Measurements from ENCODE around the gene APOC3. TPM values are rescaled to one million over a fixed set of nuclear protein-coding genes. Genes with fewer than 3 reads are reported as not detected.

APOC3 gene
- polyA plus RNA-seq, 2 donors: not detected

DNA sequence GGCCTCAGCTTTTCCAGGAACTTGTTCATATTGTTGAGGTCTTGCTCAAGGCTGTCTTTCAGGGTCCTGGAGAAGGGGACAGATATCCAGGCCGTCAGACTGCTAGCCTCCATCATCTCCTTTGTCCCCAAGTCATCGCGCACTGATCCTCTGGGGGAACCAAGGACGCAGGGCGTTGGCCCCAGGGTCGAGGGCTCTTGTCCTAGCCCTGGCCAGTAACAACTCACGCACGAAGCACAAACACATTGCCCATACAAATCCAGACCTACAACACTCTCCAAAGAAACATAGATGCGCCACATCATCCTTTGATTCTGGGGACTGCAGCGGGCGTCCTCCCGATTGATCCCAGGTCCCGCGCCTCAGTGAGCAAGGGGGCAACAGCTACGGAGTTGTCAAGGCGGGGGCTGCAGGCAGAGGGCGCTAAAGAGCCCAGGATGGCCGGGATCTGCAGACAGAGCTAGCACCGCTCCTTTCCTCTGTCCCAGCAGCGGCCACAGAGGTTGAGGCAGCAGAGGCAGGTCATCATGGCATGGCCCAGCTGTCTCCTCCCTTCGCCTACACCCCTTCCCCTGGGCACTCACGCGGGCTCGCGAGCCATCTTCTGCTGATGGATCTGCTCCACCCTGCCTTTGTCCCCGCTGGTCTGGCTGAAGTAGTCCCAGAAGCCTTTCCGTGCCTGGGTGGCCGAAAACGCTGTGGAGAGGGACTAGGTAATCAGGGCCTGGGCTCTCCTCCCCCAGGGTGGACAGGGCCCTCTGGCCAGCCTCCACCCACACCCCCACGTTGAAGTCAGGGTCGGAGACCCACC, 38.5 kb upstream of the APOC3 start:
- no peak overlapping the region for H3K4me3 ChIP-seq (ENCODE audit: low read depth in 1 of 2, low read length in 2 of 2)
- H3K27me3 ChIP-seq (ENCODE audit: control insufficient read depth in 1 of 2, insufficient read depth in 2 of 2, low read length in 2 of 2): no peaks in the 10 kb centered on the region
- peaks cover 6 to 12% of the 10 kb centered on the region in 2 donors for H3K4me1 ChIP-seq (ENCODE audit: control insufficient read depth in 2 of 2, insufficient read depth in 2 of 2, low read length in 1 of 2)
- H3K27ac ChIP-seq (ENCODE audit: low read depth in 2 of 2, low read length in 1 of 2): no peak overlapping the region
- 27 to 36% methylated on average over 29 to 31 of the region's 31 CpGs for WGBS, 2 donors
- no peaks in the 10 kb centered on the region for H3K9me3 ChIP-seq (ENCODE audit: control insufficient read depth in 2 of 2, insufficient read depth in 1 of 2, low read depth in 1 of 2, low read length in 1 of 2)
- H3K36me3 ChIP-seq (ENCODE audit: control insufficient read depth in 2 of 2, insufficient read depth in 2 of 2, low read length in 1 of 2): peaks cover 0 to 4% of the 10 kb centered on the region in 2 donors

DNA sequence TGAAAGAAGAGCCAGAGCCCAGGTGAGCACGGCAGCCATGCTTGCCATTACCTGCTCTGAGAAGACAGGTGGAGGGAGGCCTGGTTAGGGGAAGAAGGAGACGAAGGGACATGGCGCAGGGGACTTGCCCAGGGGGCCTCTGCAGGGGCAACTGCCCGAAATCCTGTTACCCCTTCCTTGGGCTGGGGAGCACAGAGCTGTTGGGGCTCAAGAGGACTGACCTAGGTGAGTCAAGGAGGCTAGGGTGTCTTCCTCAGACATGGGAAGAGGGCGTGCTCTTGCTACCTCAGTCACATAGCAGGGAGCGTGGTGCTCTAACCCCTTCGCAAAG, 37.9 kb upstream of the APOC3 start, which contains the start of gene APOA5:
Gene APOA5 (minus strand): TSS at position 67 of the 331 bp plus-strand sequence. CDS start 19 bp downstream, at position 48.
- WGBS, 2 donors: 86 to 89% methylated on average over 7 of the region's 7 CpGs

DNA sequence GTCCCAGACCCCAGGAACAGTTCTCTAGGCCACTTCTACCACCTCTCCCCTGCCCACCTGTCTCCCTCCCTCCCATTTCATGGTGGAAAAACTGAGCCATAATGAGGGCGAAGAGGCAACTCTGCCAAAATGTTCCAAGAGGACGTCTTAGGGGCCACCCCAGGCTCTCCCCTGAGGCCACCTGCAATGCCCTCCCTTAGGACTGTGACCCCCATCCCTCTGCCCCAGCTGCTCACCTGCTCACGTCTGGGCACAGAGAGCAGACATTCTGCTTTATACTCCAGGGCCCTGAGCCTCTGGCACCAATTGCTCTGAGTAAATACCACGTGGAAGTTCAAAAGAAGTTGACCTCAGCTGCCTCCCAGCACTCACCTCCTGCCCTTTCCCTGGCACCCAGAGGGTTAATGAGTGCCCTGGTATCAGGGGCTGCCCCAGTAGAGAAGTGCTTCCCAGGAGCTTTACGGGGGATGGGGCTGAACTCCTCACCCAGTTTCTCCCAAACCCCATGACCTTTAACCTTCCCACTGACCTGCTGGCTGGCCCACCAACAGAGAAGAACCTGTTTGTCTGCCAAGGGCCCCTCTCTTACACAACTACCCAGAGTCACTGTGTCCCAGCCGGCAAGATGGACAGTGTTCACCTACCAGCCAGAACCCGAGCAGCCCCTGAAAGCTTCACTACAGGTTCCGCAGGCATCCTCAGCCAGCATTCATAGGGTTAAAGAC, 37.4 kb upstream of the APOC3 start:
- no peaks in the 10 kb centered on the region for H3K36me3 ChIP-seq (ENCODE audit: control insufficient read depth in 2 of 2, insufficient read depth in 2 of 2, low read length in 1 of 2)
- peaks cover 3 to 9% of the 10 kb centered on the region in 2 donors for H3K4me1 ChIP-seq (ENCODE audit: control insufficient read depth in 2 of 2, insufficient read depth in 2 of 2, low read length in 1 of 2)
- WGBS, 2 donors: 69 to 74% methylated on average over 8 of the region's 8 CpGs
- H3K4me3 ChIP-seq (ENCODE audit: low read depth in 1 of 2, low read length in 2 of 2): no peak overlapping the region
- H3K9me3 ChIP-seq (ENCODE audit: control insufficient read depth in 2 of 2, insufficient read depth in 1 of 2, low read depth in 1 of 2, low read length in 1 of 2): no peaks in the 10 kb centered on the region
- H3K27ac ChIP-seq (ENCODE audit: low read depth in 2 of 2, low read length in 1 of 2): no peak overlapping the region
- H3K27me3 ChIP-seq (ENCODE audit: control insufficient read depth in 1 of 2, insufficient read depth in 2 of 2, low read length in 2 of 2): no peaks in the 10 kb centered on the region

More for the DNA sequence above, 37.9 kb upstream of the APOC3 start, which contains the start of gene APOA5:
- H3K9me3 ChIP-seq (ENCODE audit: control insufficient read depth in 2 of 2, insufficient read depth in 1 of 2, low read depth in 1 of 2, low read length in 1 of 2): no peaks in the 10 kb centered on the region
- H3K4me3 ChIP-seq (ENCODE audit: low read depth in 1 of 2, low read length in 2 of 2): no peak within 1 kb of the TSS
- H3K27me3 ChIP-seq (ENCODE audit: control insufficient read depth in 1 of 2, insufficient read depth in 2 of 2, low read length in 2 of 2): no peaks in the 10 kb centered on the region
- no peaks in the 10 kb centered on the region for H3K36me3 ChIP-seq (ENCODE audit: control insufficient read depth in 2 of 2, insufficient read depth in 2 of 2, low read length in 1 of 2)
- no peak within 1 kb of the TSS for H3K27ac ChIP-seq (ENCODE audit: low read depth in 2 of 2, low read length in 1 of 2)
- peaks cover 5 to 12% of the 10 kb centered on the region in 2 donors for H3K4me1 ChIP-seq (ENCODE audit: control insufficient read depth in 2 of 2, insufficient read depth in 2 of 2, low read length in 1 of 2)

DNA sequence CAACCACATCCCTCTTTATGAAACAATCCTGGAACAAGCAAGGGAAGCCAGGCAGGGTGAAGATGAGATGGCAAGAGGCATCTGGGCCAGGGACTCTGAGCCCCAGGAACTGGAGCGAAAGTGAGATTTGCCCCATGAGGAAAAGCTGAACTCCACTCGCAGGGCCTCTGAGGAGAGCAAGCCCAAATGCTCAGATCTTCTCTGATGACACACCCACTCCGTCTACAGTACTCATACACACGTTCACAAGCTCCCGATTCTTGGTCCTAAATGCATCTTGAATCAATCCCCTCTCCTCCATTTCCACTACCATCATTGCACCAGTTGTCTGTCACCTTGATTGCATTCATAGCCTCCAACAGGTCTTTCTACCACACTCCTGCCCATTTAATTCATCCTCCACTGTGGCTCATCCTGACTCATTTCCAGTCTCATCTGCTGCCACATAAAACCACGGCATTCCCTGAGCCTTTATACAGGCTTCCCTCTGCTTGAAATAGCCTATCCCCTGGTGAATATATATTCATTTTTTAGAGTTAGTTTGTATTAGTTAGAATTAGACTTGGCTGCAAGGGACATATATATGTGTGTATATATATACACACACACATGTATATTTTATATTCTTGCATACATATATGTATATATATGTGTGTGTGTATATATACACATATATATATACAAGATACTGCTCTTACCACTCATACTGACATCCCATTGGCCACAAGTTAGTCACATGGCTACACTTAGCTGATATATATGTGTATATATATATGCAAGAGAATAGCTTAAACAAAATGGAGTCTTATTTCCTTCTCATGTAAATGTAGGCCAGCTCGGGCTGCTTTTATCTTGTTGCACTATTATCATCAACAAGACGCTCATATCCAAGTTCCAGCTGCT, 36.6 kb upstream of the APOC3 start:
- WGBS, 2 donors: 70 to 71% methylated on average over 8 of the region's 8 CpGs
- Histone ChIP-seq H3K36me3 (ENCODE audit: control insufficient read depth in 2 of 2, insufficient read depth in 2 of 2, low read length in 1 of 2) (no peaks in the 10 kb centered on the region), H3K4me3 (ENCODE audit: low read depth in 1 of 2, low read length in 2 of 2) (no peak overlapping the region), H3K9me3 (ENCODE audit: control insufficient read depth in 2 of 2, insufficient read depth in 1 of 2, low read depth in 1 of 2, low read length in 1 of 2) (no peaks in the 10 kb centered on the region), H3K4me1 (ENCODE audit: control insufficient read depth in 2 of 2, insufficient read depth in 2 of 2, low read length in 1 of 2) (peaks cover 3 to 9% of the 10 kb centered on the region in 2 donors), H3K27ac (ENCODE audit: low read depth in 2 of 2, low read length in 1 of 2) (no peak overlapping the region), H3K27me3 (ENCODE audit: control insufficient read depth in 1 of 2, insufficient read depth in 2 of 2, low read length in 2 of 2) (no peaks in the 10 kb centered on the region)

DNA sequence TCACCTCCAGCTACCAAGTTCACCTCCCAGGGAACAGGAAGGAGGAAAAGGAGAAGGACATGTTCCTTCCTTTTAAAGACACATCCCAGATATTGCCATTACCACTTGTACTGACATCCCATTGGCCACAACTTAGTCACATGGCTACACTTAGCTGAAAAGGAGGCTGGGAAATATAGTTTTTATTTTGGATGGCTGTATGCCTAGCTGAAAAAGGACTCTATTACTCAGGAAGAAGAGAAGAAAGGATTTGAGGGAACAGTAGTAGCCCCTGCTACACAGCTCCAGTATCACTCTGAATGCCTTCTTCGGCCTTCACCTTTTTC, 36.0 kb upstream of the APOC3 start:
- no peaks in the 10 kb centered on the region for H3K36me3 ChIP-seq (ENCODE audit: control insufficient read depth in 2 of 2, insufficient read depth in 2 of 2, low read length in 1 of 2)
- WGBS, 2 donors: 100% methylated on average over 1 of the region's 1 CpG
- no peaks in the 10 kb centered on the region for H3K27me3 ChIP-seq (ENCODE audit: control insufficient read depth in 1 of 2, insufficient read depth in 2 of 2, low read length in 2 of 2)
- no peak overlapping the region for H3K4me3 ChIP-seq (ENCODE audit: low read depth in 1 of 2, low read length in 2 of 2)
- peaks cover 1 to 7% of the 10 kb centered on the region in 2 donors for H3K4me1 ChIP-seq (ENCODE audit: control insufficient read depth in 2 of 2, insufficient read depth in 2 of 2, low read length in 1 of 2)
- no peaks in the 10 kb centered on the region for H3K9me3 ChIP-seq (ENCODE audit: control insufficient read depth in 2 of 2, insufficient read depth in 1 of 2, low read depth in 1 of 2, low read length in 1 of 2)
- H3K27ac ChIP-seq (ENCODE audit: low read depth in 2 of 2, low read length in 1 of 2): no peak overlapping the region

DNA sequence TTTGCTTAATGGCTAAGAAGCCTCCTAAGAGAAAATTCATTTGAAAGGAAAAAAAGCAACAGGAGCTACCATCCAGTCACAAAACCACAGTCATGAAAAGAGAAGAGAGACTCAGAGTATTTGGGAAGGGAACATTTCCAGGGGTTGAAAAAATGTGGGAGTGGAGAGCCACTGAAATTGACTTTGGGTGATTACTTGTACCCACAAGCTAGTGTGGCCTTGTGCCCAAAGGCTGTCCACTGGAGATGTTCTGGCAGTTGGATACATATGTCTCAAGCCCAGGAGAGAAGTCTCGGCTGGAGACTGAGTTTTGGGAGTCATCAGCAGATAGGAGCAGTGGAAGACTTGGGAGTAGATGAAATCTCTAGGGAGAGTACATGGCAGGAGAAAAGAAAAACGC, 34.9 kb upstream of the APOC3 start:
- WGBS, 2 donors: 83 to 89% methylated on average over 2 of the region's 2 CpGs
- Histone ChIP-seq H3K36me3 (ENCODE audit: control insufficient read depth in 2 of 2, insufficient read depth in 2 of 2, low read length in 1 of 2) (no peaks in the 10 kb centered on the region), H3K27ac (ENCODE audit: low read depth in 2 of 2, low read length in 1 of 2) (no peak overlapping the region), H3K4me3 (ENCODE audit: low read depth in 1 of 2, low read length in 2 of 2) (no peak overlapping the region), H3K9me3 (ENCODE audit: control insufficient read depth in 2 of 2, insufficient read depth in 1 of 2, low read depth in 1 of 2, low read length in 1 of 2) (no peaks in the 10 kb centered on the region), H3K27me3 (ENCODE audit: control insufficient read depth in 1 of 2, insufficient read depth in 2 of 2, low read length in 2 of 2) (no peaks in the 10 kb centered on the region), H3K4me1 (ENCODE audit: control insufficient read depth in 2 of 2, insufficient read depth in 2 of 2, low read length in 1 of 2) (peaks cover 0 to 7% of the 10 kb centered on the region in 2 donors)

DNA sequence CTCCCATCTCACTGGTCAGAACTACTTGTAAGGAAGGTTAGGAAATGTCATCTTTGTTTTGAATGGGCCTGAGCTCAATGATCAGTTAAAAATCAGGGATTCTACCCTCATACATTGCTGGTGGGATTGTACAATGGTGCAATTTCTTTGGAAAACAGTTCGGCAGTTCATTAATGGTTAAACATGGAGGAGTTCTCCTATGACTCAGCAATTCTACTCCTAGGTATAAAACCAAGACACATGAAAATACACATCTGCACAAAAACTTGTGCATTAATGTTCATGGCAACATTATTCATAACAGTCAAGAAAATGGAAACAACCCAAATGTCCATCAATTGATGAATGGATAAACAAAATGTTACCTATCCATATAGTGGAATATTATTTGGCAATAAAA, 33.2 kb upstream of the APOC3 start:
- Histone ChIP-seq H3K4me3 (ENCODE audit: low read depth in 1 of 2, low read length in 2 of 2) (no peak overlapping the region), H3K27ac (ENCODE audit: low read depth in 2 of 2, low read length in 1 of 2) (no peak overlapping the region), H3K9me3 (ENCODE audit: control insufficient read depth in 2 of 2, insufficient read depth in 1 of 2, low read depth in 1 of 2, low read length in 1 of 2) (no peaks in the 10 kb centered on the region), H3K4me1 (ENCODE audit: control insufficient read depth in 2 of 2, insufficient read depth in 2 of 2, low read length in 1 of 2) (peaks cover 0 to 3% of the 10 kb centered on the region in 2 donors), H3K27me3 (ENCODE audit: control insufficient read depth in 1 of 2, insufficient read depth in 2 of 2, low read length in 2 of 2) (no peaks in the 10 kb centered on the region), H3K36me3 (ENCODE audit: control insufficient read depth in 2 of 2, insufficient read depth in 2 of 2, low read length in 1 of 2) (no peaks in the 10 kb centered on the region)
- 79 to 93% methylated on average over 1 of the region's 1 CpG for WGBS, 2 donors

DNA sequence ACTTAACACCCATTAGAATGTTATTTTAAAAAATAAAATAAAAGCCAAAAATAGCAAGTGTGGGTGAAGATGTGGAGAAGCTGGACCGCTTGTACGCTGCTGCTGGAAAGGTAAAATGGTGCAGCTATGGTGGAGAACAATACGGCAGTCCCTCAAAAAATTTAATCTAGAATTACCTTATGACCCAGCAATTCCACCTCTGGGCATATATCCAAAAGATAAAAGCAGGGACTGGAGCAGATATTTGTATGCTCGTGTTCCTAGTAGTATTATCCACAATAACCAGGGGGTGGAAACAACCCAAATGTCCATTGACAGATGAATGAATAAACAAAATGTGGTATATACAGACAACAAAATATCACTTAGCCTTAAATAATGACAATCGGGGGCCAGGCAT, 31.9 kb upstream of the APOC3 start:
- WGBS, 2 donors: 74 to 90% methylated on average over 5 of the region's 5 CpGs
- Histone ChIP-seq H3K9me3 (ENCODE audit: control insufficient read depth in 2 of 2, insufficient read depth in 1 of 2, low read depth in 1 of 2, low read length in 1 of 2) (no peaks in the 10 kb centered on the region), H3K27ac (ENCODE audit: low read depth in 2 of 2, low read length in 1 of 2) (no peak overlapping the region), H3K4me1 (ENCODE audit: control insufficient read depth in 2 of 2, insufficient read depth in 2 of 2, low read length in 1 of 2) (no peaks in the 10 kb centered on the region), H3K27me3 (ENCODE audit: control insufficient read depth in 1 of 2, insufficient read depth in 2 of 2, low read length in 2 of 2) (no peaks in the 10 kb centered on the region), H3K4me3 (ENCODE audit: low read depth in 1 of 2, low read length in 2 of 2) (no peak overlapping the region), H3K36me3 (ENCODE audit: control insufficient read depth in 2 of 2, insufficient read depth in 2 of 2, low read length in 1 of 2) (no peaks in the 10 kb centered on the region)

DNA sequence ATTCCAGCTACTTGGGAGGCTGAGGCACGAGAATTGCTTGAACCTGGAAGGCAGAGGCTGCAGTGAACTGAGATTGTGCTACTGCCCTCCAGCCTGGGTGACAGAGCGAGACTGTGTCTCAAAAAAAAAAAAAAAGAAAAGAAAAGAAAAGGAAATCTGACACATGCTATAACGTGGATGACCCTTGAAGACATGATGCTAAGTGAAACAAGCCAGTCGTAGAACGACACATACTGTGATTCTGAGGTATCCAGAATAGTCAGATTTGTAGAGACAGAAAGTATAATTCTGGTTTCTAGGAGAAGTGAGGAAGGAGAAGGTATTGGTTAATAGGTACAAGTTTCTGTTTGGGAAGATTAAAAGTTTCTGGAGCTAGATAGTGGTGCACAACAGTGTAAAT, 31.3 kb upstream of the APOC3 start:
- 77 to 78% methylated on average over 5 of the region's 5 CpGs for WGBS, 2 donors

More for the DNA sequence above, 31.3 kb upstream of the APOC3 start:
- Histone ChIP-seq H3K4me3 (ENCODE audit: low read depth in 1 of 2, low read length in 2 of 2) (no peak overlapping the region), H3K27me3 (ENCODE audit: control insufficient read depth in 1 of 2, insufficient read depth in 2 of 2, low read length in 2 of 2) (no peaks in the 10 kb centered on the region), H3K4me1 (ENCODE audit: control insufficient read depth in 2 of 2, insufficient read depth in 2 of 2, low read length in 1 of 2) (no peaks in the 10 kb centered on the region), H3K36me3 (ENCODE audit: control insufficient read depth in 2 of 2, insufficient read depth in 2 of 2, low read length in 1 of 2) (no peaks in the 10 kb centered on the region), H3K27ac (ENCODE audit: low read depth in 2 of 2, low read length in 1 of 2) (no peak overlapping the region), H3K9me3 (ENCODE audit: control insufficient read depth in 2 of 2, insufficient read depth in 1 of 2, low read depth in 1 of 2, low read length in 1 of 2) (no peaks in the 10 kb centered on the region)
